CD14-positive monocyte (primary cell): ENCODE data around the gene CLDN20. TPM values are rescaled to one million over a fixed set of nuclear protein-coding genes. Genes with fewer than 3 reads are reported as not detected.

Experiments
- DNase-seq, 3 donors: peaks; one replicate each; pipeline ENCODE4 v3.0.0-alpha.2; 2011 to 2022
- H2AFZ ChIP-seq: 2 replicates; pipeline ENCODE4 v1.6.0; 2012; ENCODE audit warnings: mild to moderate bottlenecking, low read depth, low read length, inconsistent platforms; ENCODE audit not compliant: insufficient read depth, poor library complexity, severe bottlenecking
- H3K27ac ChIP-seq, 2 donors: 1 replicate in 1 of 2; 2 replicates in 1 of 2; pipeline ENCODE4 v1.5.1; 2012 to 2013; ENCODE audit warnings: low read length in 2 of 2, control low read depth in 1 of 2, inconsistent platforms in 1 of 2, low read depth in 1 of 2, mild to moderate bottlenecking in 1 of 2
- H3K27me3 ChIP-seq, 2 donors: one replicate each; pipeline versions ENCODE4 v1.6.0 to v1.6.1; 2011 to 2013; ENCODE audit warnings: low read length in 2 of 2; ENCODE audit not compliant: control insufficient read depth in 2 of 2, insufficient read depth in 2 of 2
- H3K36me3 ChIP-seq, 2 donors: replicated peaks in 1 of 2; 1 replicate in 1 of 2; 2 replicates in 1 of 2; pipeline versions ENCODE4 v1.5.1 to v1.6.1; 2012 to 2013; ENCODE audit warnings: low read length in 2 of 2, control low read depth in 1 of 2, inconsistent platforms in 1 of 2, mild to moderate bottlenecking in 1 of 2; ENCODE audit not compliant: insufficient read depth in 2 of 2, control insufficient read depth in 1 of 2
- H3K4me1 ChIP-seq, 2 donors: 1 replicate in 1 of 2; 2 replicates in 1 of 2; pipeline versions ENCODE4 v1.5.1 to v1.6.1; 2012 to 2013; ENCODE audit warnings: low read length in 2 of 2, control low read depth in 1 of 2, inconsistent platforms in 1 of 2, mild to moderate bottlenecking in 1 of 2, moderate library complexity in 1 of 2; ENCODE audit not compliant: insufficient read depth in 2 of 2, control insufficient read depth in 1 of 2
- H3K4me2 ChIP-seq: replicated peaks from 2 replicates; pipeline ENCODE3; 2012; ENCODE audit warnings: low read length, moderate library complexity, mild to moderate bottlenecking; ENCODE audit not compliant: poor library complexity, severe bottlenecking; ENCODE audit errors: extremely low read depth
- H3K4me3 ChIP-seq, 3 experiments: fragments of 200-600 bp in 1 of 3; sonication (generic) in 1 of 3; replicated peaks in 1 of 3; 1 replicate in 2 of 3; 2 replicates in 1 of 3; pipeline ENCODE4 v1.5.1; 2011 to 2013; ENCODE audit warnings: low read length in 3 of 3, mild to moderate bottlenecking in 3 of 3, control low read depth in 2 of 3, low read depth in 2 of 3, inconsistent platforms in 1 of 3, moderate library complexity in 1 of 3
- H3K79me2 ChIP-seq: 2 replicates; pipeline ENCODE4 v1.6.0; 2012; ENCODE audit warnings: mild to moderate bottlenecking, control low read depth, inconsistent platforms, low read length, moderate library complexity; ENCODE audit not compliant: insufficient read depth
- H3K9ac ChIP-seq: 2 replicates; pipeline ENCODE4 v1.6.0; 2017; ENCODE audit warnings: low read length, mild to moderate bottlenecking; ENCODE audit not compliant: insufficient read depth, poor library complexity, severe bottlenecking
- H3K9me3 ChIP-seq, 2 donors: replicated peaks in 1 of 2; 1 replicate in 1 of 2; 2 replicates in 1 of 2; pipeline versions ENCODE4 v1.5.1 to v1.6.1; 2012 to 2013; ENCODE audit warnings: low read length in 2 of 2, control low read depth in 1 of 2; ENCODE audit not compliant: control insufficient read depth in 1 of 2, insufficient read depth in 1 of 2
- H4K20me1 ChIP-seq: 2 replicates; pipeline ENCODE4 v1.6.0; 2012; ENCODE audit warnings: mild to moderate bottlenecking, low read length, control low read depth, moderate library complexity; ENCODE audit not compliant: insufficient read depth
- H3K27ac Mint-ChIP-seq, 7 donors: one replicate each; pipeline ENCODE4 v1.8.0; 2020; ENCODE audit warnings: mild to moderate bottlenecking in 7 of 7, mixed read lengths in 7 of 7, moderate library complexity in 6 of 7, inconsistent platforms in 2 of 7
- H3K27me3 Mint-ChIP-seq, 3 donors: one replicate each; pipeline ENCODE4 v1.8.0; 2021 to 2022; ENCODE audit warnings: low read depth in 3 of 3, mild to moderate bottlenecking in 3 of 3, mixed read lengths in 3 of 3, moderate library complexity in 3 of 3, inconsistent platforms in 1 of 3
- H3K36me3 Mint-ChIP-seq, 2 donors: one replicate each; pipeline ENCODE4 v1.8.0; 2020; ENCODE audit warnings: mixed read lengths in 2 of 2, inconsistent platforms in 1 of 2, mild to moderate bottlenecking in 1 of 2
- H3K4me1 Mint-ChIP-seq: one replicate; pipeline ENCODE4 v1.8.0; 2020; ENCODE audit warnings: mild to moderate bottlenecking, mixed read lengths
- H3K4me3 Mint-ChIP-seq, 2 donors: one replicate each; pipeline ENCODE4 v1.8.0; 2020; ENCODE audit warnings: mild to moderate bottlenecking in 2 of 2, mixed read lengths in 2 of 2, moderate library complexity in 1 of 2
- H3K9me3 Mint-ChIP-seq, 7 donors: one replicate each; pipeline ENCODE4 v1.8.0; 2020 to 2022; ENCODE audit warnings: mixed read lengths in 7 of 7, mild to moderate bottlenecking in 6 of 7, moderate library complexity in 6 of 7, inconsistent platforms in 2 of 7
- CTCF ChIP-seq: fragments of 200-600 bp; IDR thresholded peaks from one replicate; pipeline ENCODE4 v1.8.0; 2022; ENCODE audit warnings: antibody characterized with exemption, mild to moderate bottlenecking
- WGBS: methylation state at CpG from one replicate; pipeline ENCODE4 v1.1.5; 2013; ENCODE audit warnings: missing lambda C conversion rate; ENCODE audit not compliant: insufficient coverage; 5-methylcytosine and 5-hydroxymethylcytosine counted together
- intact Hi-C, 2 donors: fragments of 100-400 bp; cut with micrococcal nuclease; formaldehyde crosslinking; loops; one replicate each; pipeline versions ENCODE4 v1.15.0 to v1.15.1; 2023
- polyA plus RNA-seq, 3 donors: library from polyadenylated mRNA; depleted of rRNA in 1 of 3; unstranded in 2 of 3; stranded (reverse) in 1 of 3; fragments of 300-500 nt in 2 of 3; fragments of >200 nt in 1 of 3; fragmentation: Illumina TruSeq in 2 of 3; gene quantifications; 1 replicate in 2 of 3; 2 replicates in 1 of 3; pipeline ENCODE4 v1.2.3, GENCODE V29; 2012 to 2021

CLDN20 gene
- polyA plus RNA-seq, 3 donors: not detected

DNA sequence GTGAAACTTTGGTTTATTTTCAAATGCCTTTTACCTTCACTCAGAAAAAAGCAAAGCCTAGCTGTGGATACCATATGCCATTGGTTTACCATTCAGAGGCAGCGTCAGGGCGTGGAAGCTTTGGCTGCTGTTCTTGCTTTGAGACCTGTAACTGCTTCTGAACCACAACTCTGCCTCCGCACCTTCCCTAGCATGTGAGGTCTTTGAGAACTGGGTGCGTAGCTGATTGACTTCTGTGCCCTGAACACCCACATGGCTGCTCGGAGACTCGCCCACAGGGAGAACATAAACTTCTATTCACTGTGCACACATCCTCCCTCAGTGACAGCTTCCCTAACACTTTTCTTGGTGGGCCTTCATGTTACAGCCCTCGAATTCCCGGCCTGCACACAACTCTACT lies 11.2 kb upstream of the CLDN20 start:
- Histone ChIP-seq H3K36me3 (peaks cover 31 to 60% of the 10 kb centered on the region in 2 donors), H3K27me3 (no peaks in the 10 kb centered on the region), H3K79me2 (no peaks in the 10 kb centered on the region), H3K9me3 (no peaks in the 10 kb centered on the region), H3K9ac (no peak overlapping the region), H3K4me1 (no peaks in the 10 kb centered on the region), H2AFZ (no peak overlapping the region), H3K4me2 (no peak overlapping the region), H4K20me1 (no peaks in the 10 kb centered on the region), H3K27ac (no peak overlapping the region), H3K4me3 (no peak overlapping the region)
- Mint-ChIP-seq H3K4me1 (no peaks in the 10 kb centered on the region), H3K27ac (peak overlapping the region in 1 of 7 donors; percentile 32), H3K4me3 (no peak overlapping the region), H3K27me3 (no peaks in the 10 kb centered on the region), H3K9me3 (no peaks in the 10 kb centered on the region), H3K36me3 (peaks cover 49 to 51% of the 10 kb centered on the region in 2 donors)
- WGBS: 98% methylated on average over 8 of the region's 8 CpGs
- intact Hi-C loops: no loop called here
- no peak for TF ChIP-seq CTCF
- DNase-seq: no peak

DNA sequence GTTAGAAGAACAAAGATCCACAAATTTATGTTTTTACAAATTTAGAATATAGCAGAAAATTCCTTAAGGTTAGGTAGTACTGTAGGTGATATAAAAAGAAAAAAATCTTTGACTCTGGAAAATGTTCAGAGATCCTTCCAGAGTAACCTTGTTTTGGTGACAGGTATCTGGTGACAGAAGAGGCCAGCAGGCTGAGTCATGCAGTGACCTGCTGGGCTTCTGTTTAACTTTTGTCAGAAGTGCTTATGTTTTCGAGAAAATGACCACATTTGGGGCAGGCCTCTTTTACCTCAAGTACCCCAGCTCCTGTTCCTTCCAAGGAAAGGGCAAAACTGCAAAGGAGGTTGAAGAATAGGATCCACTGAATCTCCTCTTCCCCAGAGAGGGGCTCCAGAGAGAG lies 10.5 kb upstream of the CLDN20 start:
- H3K4me3 ChIP-seq: no peak overlapping the region
- Mint-ChIP-seq H3K36me3 (peaks cover 52 to 55% of the 10 kb centered on the region in 2 donors), H3K4me1 (no peaks in the 10 kb centered on the region), H3K27me3 (no peaks in the 10 kb centered on the region), H3K4me3 (no peak overlapping the region), H3K27ac (peak overlapping the region in 3 of 7 donors; percentile 40 to 78 (median 56)), H3K9me3 (no peaks in the 10 kb centered on the region)
- no peaks in the 10 kb centered on the region for H3K27me3 ChIP-seq
- H4K20me1 ChIP-seq: no peaks in the 10 kb centered on the region
- no peak for DNase-seq
- no peaks in the 10 kb centered on the region for H3K79me2 ChIP-seq
- intact Hi-C loops: no loop called here
- no peak overlapping the region for H3K4me2 ChIP-seq
- no peak for TF ChIP-seq CTCF
- H3K9me3 ChIP-seq: no peaks in the 10 kb centered on the region
- no peak overlapping the region for H3K9ac ChIP-seq
- peaks cover 37 to 68% of the 10 kb centered on the region in 2 donors for H3K36me3 ChIP-seq
- whole genome bisulfite sequencing: no CpG with 5 or more reads among the region's 1 CpG
- H2AFZ ChIP-seq: no peak overlapping the region
- no peaks in the 10 kb centered on the region for H3K4me1 ChIP-seq
- H3K27ac ChIP-seq: no peak overlapping the region
